GM23248 (cell line): Measurements from ENCODE around the gene CENPP.

Experiments
- EZH2 ChIP-seq: fragments of 200-600 bp; sonication (generic); IDR thresholded peaks from 2 replicates; pipeline ENCODE4 v1.6.1; 2018; ENCODE audit warnings: antibody characterized with exemption, mild to moderate bottlenecking; ENCODE audit not compliant: insufficient read depth, poor library complexity, severe bottlenecking
- EZH2phosphoT487 ChIP-seq: fragments of 200-600 bp; sonication (generic); IDR thresholded peaks from 2 replicates; pipeline ENCODE4 v1.6.1; 2018; ENCODE audit warnings: antibody characterized with exemption, moderate library complexity, mild to moderate bottlenecking, low read depth; ENCODE audit not compliant: insufficient read depth

DNA sequence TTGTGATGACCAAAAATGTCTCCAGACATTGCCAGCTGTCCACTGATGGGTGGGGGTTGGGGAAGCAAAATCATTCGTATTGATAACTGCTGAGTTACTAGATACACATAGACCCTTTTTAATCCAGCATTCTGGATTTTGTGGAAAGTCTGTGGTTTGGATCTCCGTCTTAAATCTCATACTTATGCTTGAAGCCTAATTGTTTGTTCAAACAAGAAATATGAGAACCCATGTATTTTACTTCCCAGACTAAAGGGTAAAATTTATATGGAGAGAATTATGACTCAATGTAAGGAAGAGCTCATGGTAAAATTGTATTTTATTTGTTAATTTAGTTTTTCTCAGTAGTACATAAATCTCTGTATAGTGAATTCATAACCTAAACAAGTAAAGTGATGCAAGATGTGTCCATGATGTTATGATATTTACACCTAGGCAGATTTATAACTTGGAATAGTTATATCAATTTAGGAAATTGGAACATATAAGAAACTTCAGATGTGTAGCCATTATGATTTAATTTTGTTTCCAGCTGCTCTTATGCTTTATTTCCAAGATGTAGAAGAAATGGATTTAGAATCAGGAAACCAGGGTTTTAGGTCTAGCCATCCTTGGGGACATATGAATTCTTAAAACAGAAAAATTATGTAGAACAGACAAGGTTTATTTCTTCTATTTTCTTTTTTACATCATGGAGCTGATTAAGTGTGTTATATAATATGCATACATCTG lies 83.2 kb downstream of the CENPP start:
- TF ChIP-seq EZH2, result no peak
- no peak for TF ChIP-seq EZH2phosphoT487
